Medulla oblongata (tissue), 1 donor: Measurements from ENCODE around the gene DHRS3.
"Not testable (repeated sequence)": the region's sequence is repeated elsewhere in the genome, so short reads cannot be mapped to it uniquely, and the experiment has no call there.

Experiments
- DNase-seq: peaks from one replicate; pipeline ENCODE4 v3.0.0-alpha.2; 2015; ENCODE audit errors: extremely low spot score

Gene DHRS3

GRCh38 chr1:12578860-12579422, 39.1 kb downstream of the DHRS3 start:
- no peak for DNase-seq

- no peak for DNase-seq
Measured at GRCh38 chr1:12577020-12577419, 41.0 kb downstream of the DHRS3 start.

- no peak for DNase-seq
Measured at GRCh38 chr1:12574757-12575139, 43.3 kb downstream of the DHRS3 start.

- no peak for DNase-seq
Measured at GRCh38 chr1:12573015-12573825, 44.8 kb downstream of the DHRS3 start.

- DNase-seq = no peak
Measured at GRCh38 chr1:12572522-12572921, 45.5 kb downstream of the DHRS3 start.

GRCh38 chr1:12570291-12570690, 47.7 kb downstream of the DHRS3 start:
- DNase-seq = no peak

- DNase-seq = no peak
Measured at GRCh38 chr1:12568009-12568767, 49.8 kb downstream of the DHRS3 start.

GRCh38 chr1:12567288-12567819, 50.7 kb downstream of the DHRS3 start:
- no peak for DNase-seq

- DNase-seq = no peak
Measured at GRCh38 chr1:12566484-12567287, 51.3 kb downstream of the DHRS3 start.

- DNase-seq = no peak
Measured at GRCh38 chr1:12565966-12566352, 52.1 kb downstream of the DHRS3 start.

- peak; percentile 75 for DNase-seq
Measured at GRCh38 chr1:12565094-12565965, 52.7 kb downstream of the DHRS3 start.

GRCh38 chr1:12564251-12564650, 53.8 kb downstream of the DHRS3 start:
- not testable (repeated sequence) for DNase-seq

- DNase-seq = no peak
Measured at GRCh38 chr1:12562955-12563576, 54.9 kb downstream of the DHRS3 start.

- DNase-seq = no peak
Measured at GRCh38 chr1:12561121-12561520, 56.9 kb downstream of the DHRS3 start.

GRCh38 chr1:12556957-12557935, 60.8 kb downstream of the DHRS3 start:
- no peak for DNase-seq

GRCh38 chr1:12556368-12556930, 61.6 kb downstream of the DHRS3 start:
- DNase-seq = peak; percentile 79

- DNase-seq = no peak
Measured at GRCh38 chr1:12555411-12556367, 62.3 kb downstream of the DHRS3 start.
